Measurements from ENCODE around the gene ZNRF1. TPM values are rescaled to one million over a fixed set of nuclear protein-coding genes. Genes with fewer than 3 reads are reported as not detected.

The ZNRF1 gene
- total RNA-seq, 4 donors from 2014 or later, result 12.8 to 24.1 (median 19.0) TPM

DNA sequence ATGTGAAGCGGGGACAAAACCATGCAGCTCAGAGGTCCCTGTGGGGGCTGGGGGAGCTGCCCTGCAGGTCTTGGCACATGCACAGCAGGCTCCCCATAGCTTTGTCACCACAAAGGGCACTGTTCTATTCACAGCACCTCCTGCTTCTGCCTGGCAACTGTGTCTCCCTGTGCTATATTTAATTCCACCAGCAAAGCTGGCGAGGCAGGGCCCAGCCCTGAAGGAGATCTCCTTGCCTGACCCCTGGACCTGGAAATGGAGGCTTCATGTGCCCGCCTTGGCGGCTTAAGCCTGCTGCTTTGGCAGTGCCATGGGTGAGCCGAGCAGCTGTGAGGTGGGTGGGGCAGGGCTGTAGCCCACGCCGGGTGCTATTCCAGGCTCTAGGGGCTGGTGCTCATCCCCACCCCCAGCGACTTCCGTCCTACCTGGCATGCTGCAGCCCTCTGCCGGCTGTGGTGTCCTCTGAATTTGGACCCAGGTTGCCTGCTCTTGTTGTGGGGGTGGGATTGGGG, 111.0 kb downstream of the ZNRF1 start:
- peak; percentile 32 for TF ChIP-seq POLR2AphosphoS5 (IDR thresholded peaks at IDR 0.05)
- TF ChIP-seq POLR2A (IDR thresholded peaks at IDR 0.05), result no peak
- Histone ChIP-seq H3K27me3 (no peaks in the 10 kb centered on the region), H3K4me1 (peaks cover 13 to 84% (median 58%) of the 10 kb centered on the region in 3 donors), H3K27ac (peak overlapping the region; percentile 25 to 88 (median 86)), H3K9me3 (no peaks in the 10 kb centered on the region), H3K4me3 (no peak overlapping the region), H3K36me3 (peaks cover 0 to 10% of the 10 kb centered on the region in 2 donors)
- WGBS, 2 donors (ENCODE audit: low coverage in 1 of 2), result 0% methylated on average over 1 of the region's 10 CpGs; no CpG with 5 or more reads in 1 of the 2 donors
- no peak for ATAC-seq

DNA sequence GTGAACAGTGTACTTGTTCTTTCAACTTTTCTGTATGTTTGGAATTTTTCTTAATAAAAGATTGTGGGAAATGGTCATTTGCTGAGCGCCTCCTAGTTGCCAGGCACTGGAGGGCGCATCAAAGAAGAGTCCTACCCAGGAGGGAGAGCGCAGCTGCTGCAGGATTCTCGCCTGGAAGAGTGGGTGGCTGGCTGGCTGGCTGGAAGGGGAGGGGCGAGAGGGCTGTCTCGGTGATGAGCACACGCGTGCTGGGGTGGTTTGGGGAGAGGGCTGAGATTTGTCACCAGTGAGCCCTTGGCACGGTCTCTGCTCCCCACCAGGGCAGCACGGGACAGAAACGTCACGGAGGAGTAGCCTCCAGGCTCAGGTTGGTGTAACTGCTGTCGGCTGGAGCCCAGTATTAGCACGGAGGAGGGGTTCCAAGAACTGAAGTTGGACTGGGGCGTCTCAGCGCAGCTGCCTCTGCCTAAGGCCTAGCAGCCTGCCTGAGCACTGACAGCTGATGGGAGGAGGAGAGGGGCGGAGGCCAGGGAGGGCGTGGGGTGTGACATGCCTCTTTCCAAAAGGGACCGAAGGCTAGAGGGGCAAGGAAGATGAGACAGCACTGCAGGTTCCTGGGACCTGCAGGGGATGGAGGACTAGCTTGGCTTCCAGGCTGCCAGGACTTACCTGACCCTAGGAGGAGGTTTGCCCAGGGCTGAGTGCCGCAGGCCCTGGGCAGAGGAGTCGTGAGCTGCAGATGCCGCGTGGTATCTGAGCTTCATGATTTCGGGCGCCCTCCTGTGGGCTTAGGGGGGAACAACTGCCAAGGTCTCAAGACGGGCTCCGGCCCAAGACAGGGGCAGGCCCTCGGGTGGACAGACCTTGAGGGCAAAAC, 112.1 kb downstream of the ZNRF1 start:
- Histone ChIP-seq H3K36me3 (peaks cover 0 to 10% of the 10 kb centered on the region in 2 donors), H3K27me3 (no peaks in the 10 kb centered on the region), H3K4me1 (peaks cover 10 to 83% (median 48%) of the 10 kb centered on the region in 3 donors), H3K27ac (peak overlapping the region; percentile 0 to 88 (median 86)), H3K9me3 (no peaks in the 10 kb centered on the region), H3K4me3 (peak overlapping the region in 1 of 2 donors; percentile 35)
- TF ChIP-seq EP300 (IDR thresholded peaks at IDR 0.05), result no peak
- TF ChIP-seq POLR2A (IDR thresholded peaks at IDR 0.05), result no peak
- TF ChIP-seq, protein P1, sequence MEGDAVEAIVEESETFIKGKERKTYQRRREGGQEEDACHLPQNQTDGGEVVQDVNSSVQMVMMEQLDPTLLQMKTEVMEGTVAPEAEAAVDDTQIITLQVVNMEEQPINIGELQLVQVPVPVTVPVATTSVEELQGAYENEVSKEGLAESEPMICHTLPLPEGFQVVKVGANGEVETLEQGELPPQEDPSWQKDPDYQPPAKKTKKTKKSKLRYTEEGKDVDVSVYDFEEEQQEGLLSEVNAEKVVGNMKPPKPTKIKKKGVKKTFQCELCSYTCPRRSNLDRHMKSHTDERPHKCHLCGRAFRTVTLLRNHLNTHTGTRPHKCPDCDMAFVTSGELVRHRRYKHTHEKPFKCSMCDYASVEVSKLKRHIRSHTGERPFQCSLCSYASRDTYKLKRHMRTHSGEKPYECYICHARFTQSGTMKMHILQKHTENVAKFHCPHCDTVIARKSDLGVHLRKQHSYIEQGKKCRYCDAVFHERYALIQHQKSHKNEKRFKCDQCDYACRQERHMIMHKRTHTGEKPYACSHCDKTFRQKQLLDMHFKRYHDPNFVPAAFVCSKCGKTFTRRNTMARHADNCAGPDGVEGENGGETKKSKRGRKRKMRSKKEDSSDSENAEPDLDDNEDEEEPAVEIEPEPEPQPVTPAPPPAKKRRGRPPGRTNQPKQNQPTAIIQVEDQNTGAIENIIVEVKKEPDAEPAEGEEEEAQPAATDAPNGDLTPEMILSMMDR (IDR thresholded peaks at IDR 0.05), result peak in 3 of 4 experiments; percentile 95 to 96 (median 96)
- peak; percentile 74 for TF ChIP-seq POLR2AphosphoS5 (IDR thresholded peaks at IDR 0.05)
- WGBS, 2 donors (ENCODE audit: low coverage in 1 of 2), result 7 to 19% methylated on average over 3 to 6 of the region's 28 CpGs
- peak; percentile 74 for ATAC-seq

DNA sequence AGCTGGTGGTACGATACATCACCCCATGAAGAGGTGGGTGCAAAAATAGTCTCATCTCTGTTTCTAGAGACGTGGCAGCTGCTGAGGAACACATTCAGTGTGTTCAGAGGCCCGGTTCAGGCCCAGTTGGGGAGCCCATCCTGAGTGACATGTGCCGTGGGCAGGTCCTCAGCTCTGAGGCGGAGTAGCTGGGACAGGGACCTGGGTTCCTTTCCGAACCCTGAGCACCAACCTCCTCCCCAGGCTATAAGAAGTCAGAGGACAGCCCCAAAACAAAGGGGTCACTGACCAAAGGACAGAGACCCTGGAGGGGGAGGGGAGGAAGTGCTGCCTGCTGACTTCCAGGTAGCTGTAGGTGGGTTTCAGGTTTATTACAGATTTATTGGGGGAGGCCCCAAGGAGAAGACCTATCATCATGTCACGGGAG, 112.7 kb downstream of the ZNRF1 start:
- ATAC-seq, result no peak
- Histone ChIP-seq H3K27ac (peak overlapping the region in 3 of 4 donors; percentile 85 to 88 (median 86)), H3K4me3 (no peak overlapping the region), H3K4me1 (peaks cover 8 to 83% (median 48%) of the 10 kb centered on the region in 3 donors), H3K27me3 (no peaks in the 10 kb centered on the region), H3K36me3 (peaks cover 0 to 10% of the 10 kb centered on the region in 2 donors), H3K9me3 (no peaks in the 10 kb centered on the region)
- TF ChIP-seq POLR2AphosphoS5 (IDR thresholded peaks at IDR 0.05) (no peak), EP300 (IDR thresholded peaks at IDR 0.05) (no peak)
- TF ChIP-seq, protein P1 (IDR thresholded peaks at IDR 0.05), result no peak
- WGBS, 2 donors (ENCODE audit: low coverage in 1 of 2), result 32% methylated on average over 5 of the region's 7 CpGs; no CpG with 5 or more reads in 1 of the 2 donors

DNA sequence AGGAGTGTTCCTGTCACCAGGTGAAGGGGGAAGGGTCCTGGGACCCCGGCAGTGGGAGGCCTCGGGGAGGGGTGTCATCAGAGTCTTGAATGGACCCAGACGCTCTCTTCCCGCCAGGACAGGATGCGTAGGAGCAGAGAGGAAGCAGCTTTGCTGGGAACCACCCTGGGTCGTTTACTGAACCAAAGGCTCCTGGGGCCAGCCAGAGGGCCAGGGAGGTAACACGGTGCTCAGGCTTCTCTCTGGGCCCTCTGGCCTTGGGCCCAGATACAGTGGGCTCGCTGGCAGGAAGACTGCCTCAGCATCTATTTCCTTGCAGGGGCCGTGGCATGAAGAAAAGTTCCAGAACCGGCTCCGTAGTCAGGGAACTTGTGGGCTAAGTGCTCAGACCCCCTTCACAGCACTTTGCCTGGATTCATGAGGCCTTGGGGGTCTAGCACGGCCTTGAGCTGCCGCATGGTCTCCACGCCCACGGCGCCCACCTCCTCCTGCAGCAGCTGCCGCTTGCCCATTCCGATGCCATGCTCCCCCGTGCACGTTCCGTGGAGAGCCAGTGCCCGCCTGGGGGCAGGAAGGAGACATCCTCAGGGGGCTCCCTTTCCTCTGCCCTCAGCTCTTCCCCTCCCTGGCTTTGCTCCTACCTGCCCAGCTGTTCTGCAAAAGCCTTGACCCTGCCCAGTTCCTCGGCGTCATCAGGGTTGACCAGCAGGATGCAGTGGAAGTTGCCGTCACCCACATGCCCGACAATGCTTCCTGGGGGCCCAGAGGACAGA, 113.3 kb downstream of the ZNRF1 start:
- Histone ChIP-seq H3K36me3 (peaks cover 0 to 10% of the 10 kb centered on the region in 2 donors), H3K4me1 (peaks cover 8 to 83% (median 44%) of the 10 kb centered on the region in 3 donors), H3K9me3 (no peaks in the 10 kb centered on the region), H3K27ac (peak overlapping the region in 3 of 4 donors; percentile 85 to 88 (median 86)), H3K4me3 (no peak overlapping the region), H3K27me3 (no peaks in the 10 kb centered on the region)
- no peak for ATAC-seq
- 66% methylated on average over 7 of the region's 26 CpGs; no CpG with 5 or more reads in 1 of the 2 donors for WGBS, 2 donors (ENCODE audit: low coverage in 1 of 2)
- TF ChIP-seq POLR2A (IDR thresholded peaks at IDR 0.05) (no peak), EP300 (IDR thresholded peaks at IDR 0.05) (no peak), POLR2AphosphoS5 (IDR thresholded peaks at IDR 0.05) (no peak)
- TF ChIP-seq, protein P1 (IDR thresholded peaks at IDR 0.05), result no peak
